HG03039 (cell line): Measurements from ENCODE around the gene BTK.

Source experiments
- ATAC-seq: cut with Tn5 transposase; IDR thresholded peaks from one replicate; pipeline ENCODE4 v1.9.1; 2021; ENCODE audit warnings: mild to moderate bottlenecking, moderate library complexity; ENCODE audit not compliant: unreplicated experiment

Gene BTK

DNA sequence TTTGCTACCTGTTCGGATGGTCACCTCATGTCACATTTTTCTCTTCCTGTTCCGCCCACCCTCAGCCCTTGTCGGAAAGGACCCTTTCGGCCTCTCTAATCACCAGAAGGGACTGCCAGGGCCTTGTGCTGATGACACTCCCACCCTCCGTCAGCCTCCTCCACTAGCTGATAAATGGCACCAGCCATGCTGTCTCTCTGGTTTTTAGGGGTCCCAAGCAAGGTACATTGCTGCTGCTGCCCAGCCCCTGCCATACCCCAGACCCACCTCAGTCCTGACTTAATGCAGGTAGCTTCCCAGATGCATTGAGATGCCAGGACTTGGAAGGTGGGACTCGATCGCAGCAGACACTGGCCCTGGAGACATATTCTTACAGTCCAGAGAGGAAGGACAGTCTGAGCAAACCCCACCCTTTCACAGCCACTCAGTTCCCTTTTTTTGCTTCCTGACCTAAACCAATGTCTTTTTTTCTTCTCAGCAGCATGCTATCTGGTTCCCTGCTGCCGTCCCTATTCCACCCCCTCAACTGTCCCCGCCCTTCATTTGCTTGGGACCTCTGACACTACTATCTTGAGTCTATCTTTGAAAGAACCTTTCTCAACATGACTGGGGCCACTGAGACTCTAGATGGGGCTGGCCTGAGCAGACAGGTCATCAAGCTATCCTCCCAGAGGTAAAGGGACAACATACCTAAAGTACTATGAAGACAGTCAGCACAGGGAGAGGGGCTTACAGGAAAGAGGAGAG lies at the start of gene BTK:
TSS of gene BTK (minus strand) at position 397 of the 747 bp plus-strand sequence. CDS start 10,907 bp downstream, outside the sequence.
- ATAC-seq: peak; percentile 60

DNA sequence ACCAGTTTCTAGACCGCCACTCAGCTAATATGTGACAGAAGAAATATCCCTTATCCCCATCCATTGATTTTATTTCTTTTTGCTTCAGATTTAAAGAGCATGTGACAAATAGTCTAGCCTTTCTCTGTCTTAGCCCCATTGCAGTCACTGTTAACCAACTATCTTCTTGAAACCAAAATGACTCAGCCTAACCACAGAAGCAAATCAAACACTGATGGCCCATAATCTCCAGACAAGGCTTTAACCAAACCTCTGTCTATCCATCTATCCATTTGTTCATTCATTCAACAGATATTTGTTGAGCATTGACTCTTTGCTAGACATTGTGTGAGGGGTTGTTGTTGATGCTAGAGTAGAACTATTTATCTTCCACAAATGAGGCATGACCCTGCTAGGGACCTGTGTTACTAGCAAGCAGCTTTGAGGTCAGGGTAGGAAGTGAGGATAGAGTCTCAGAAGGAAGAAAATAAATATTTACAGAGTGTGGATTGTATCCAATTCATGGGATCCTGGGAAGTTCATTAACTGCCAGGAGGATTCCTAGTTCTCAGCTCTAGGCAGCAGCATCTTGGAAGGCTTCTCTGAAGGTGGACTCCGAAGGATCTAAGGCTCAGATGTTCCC lies 44.6 kb upstream of the BTK start:
- ATAC-seq: peak; percentile 94

DNA sequence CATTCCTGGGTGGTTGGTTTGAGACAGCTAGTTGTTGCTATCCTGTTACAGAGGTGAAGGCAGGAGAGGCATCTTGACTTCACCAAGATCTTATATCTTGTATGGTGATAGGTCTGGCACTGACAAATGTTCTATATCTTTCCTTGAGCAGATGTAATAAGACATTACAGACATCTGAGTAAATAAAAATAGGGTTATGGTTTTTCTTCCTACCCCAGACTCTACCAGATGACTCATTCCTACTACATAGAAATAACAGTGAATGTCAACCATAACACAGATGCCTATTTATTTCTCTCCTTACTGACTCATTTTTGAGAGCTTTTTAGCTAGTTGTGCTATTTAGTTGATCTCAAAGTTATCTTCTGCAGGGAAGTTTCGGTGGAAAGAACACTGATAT lies 43.9 kb upstream of the BTK start:
- ATAC-seq: peak; percentile 64

DNA sequence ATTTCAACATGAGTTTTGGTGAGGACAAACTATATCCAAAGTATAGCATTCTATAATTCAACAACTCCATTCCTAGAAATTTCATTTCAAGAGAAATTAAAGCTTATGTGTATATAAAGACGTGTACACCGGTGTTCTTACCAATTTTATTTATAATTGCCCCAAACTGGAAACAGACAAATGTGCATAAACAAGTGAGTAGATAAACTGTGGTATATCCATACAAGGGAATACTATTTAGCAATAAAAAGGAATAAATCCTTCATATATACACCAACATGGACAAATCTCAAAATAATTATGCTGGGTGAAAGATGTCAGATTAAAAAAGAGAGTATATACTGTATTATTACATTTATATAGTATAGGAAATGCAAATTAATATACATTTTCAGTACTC lies 42.0 kb upstream of the BTK start:
- ATAC-seq: no peak

DNA sequence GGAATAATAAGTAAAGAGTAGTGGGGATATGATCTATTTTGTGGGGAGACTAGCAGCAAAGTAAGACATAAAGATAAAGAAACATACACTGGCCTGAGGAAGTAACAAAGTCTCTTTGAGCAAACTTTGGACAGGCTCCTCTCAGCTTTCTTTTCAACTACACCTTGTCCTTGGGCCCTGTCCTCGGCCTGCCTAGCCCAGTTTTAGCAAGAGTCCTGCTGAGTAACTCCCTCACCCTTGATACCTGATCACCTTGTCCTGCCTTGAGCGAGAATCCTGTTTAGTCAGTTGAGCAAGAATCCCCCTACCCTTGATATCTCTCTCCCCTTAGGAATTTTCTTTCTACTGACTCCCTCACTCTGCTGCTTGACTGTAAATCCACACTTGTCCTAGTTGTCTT lies 33.5 kb upstream of the BTK start:
- no peak for ATAC-seq

DNA sequence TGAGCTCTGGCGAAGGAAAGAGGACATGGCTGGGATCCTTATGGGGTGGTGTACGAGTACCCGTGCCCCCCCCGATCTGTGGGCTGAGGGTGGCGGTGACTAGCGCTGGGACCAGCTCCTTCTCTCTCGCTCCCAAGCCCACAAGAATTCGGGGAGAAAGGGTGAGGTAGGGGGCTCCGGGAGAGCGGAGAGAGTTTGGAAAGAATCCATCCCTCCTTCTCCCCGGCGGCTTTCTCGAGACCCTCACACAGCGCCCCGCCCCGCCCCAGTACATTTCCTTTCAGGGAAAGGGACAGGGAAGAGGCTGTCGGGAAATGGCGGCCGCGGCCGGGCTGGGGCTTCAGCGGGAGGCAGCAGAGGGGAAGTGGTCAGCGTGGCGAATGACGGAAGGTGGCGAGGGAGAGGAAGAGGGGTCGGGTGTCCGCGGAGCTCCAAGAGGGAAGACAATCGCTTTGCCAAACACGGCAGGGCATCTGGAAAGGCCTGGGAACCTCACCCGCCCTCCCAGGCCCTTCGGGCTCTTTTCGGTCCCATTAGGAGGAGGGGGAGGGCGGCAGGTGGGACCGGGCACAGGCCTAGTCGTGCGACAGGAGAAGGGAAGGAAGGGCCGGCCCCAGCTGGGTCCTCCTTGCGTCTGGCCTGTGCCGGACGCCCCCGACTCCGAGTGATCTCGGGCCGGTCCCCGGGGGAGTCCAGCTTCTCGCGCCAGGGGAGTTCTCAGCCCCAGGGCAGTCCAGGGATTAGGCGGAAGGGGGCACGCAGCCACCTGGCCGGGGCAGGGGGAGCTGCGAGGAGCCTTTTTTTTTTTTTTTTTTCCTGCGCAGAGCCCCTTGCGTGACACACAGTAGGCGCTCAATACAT lies 32.2 kb upstream of the BTK start:
- peak; percentile 44 for ATAC-seq

DNA sequence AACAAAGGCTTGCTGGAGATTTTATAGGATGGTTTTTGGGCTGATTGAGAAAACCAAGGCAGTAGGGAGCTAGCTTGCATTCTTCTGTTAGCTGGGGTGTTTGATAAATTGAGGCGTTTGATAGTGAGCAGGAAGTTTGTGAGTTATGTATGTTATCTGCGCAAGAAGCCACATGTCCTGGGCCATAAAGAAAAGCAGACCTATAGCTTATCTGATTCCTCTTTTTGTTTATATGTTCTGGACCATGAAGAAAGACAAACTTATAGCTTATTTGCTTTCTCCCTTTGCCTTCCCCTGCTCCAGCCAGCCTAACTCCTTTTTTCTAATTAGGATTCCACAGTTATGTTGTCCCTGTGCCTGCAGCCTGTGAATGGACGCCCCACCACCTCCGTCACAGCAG lies 31.2 kb upstream of the BTK start:
- no peak for ATAC-seq

DNA sequence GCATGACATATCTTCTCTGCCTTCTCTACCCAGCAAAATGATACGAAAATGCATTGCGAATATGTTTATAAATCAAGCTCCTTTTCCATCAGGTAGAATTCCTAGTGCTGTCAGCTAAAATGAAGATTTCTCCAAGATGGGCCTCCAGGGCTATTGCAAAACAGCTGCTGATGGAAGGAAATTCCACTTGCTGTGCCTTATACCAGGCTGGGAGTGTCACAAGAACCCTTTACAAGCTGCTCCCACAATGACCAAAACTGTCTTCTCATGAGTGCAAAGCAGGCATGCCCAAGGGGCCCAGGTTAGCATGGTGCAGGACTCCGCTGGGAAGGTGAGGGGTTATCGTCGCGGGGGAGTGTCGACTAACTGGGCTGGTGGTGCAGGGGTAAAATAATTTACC lies 30.7 kb upstream of the BTK start:
- ATAC-seq: no peak

DNA sequence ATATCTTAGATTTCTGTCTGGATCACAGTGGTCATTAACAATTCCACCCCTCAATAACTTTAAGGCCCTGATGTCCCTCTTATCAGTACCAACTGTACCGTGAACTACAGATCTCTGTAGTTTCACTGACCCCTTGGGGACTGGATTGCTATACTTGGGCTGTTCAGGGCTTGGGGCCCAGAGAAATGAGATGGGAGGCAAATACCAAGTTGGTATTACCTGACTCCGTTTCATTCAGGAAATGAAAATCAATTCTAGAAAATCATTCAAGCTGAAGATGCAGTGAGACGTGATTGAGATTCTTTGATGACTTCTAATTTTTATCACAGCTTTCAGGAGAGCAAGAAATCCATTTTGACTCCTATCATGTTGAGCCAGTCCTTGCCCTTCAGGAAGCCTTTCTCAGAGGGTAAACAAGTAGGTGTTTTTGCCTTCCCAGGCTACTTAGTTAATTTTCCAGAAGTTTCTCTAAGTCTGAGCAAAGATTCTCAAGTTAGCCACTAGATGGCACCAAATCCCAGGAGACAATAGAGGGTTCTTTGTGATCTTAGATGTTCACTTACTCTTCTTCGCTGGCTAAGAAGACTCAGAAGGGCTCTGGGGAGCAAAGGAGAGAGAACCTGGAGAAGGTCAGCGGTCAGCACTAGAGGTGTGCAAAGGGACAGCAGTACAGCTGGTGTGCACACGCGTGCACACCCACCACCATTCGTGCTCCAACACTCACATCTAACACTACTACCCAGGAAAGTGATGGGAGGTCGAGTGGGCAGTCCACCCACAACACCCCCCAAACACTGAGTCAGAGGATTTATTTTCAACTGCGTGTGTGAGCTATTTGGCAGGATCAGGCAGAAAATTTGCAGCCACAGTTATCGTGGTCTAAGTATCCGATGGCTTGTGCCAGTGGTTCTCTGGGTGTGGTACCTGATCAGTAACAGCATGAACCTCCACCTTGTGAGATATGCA lies 29.5 kb upstream of the BTK start:
- no peak for ATAC-seq

DNA sequence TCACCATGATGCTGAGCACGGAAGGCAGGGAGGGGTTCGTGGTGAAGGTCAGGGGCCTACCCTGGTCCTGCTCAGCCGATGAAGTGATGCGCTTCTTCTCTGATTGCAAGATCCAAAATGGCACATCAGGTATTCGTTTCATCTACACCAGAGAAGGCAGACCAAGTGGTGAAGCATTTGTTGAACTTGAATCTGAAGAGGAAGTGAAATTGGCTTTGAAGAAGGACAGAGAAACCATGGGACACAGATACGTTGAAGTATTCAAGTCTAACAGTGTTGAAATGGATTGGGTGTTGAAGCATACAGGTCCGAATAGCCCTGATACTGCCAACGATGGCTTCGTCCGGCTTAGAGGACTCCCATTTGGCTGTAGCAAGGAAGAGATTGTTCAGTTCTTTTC lies 26.0 kb upstream of the BTK start:
- no peak for ATAC-seq

DNA sequence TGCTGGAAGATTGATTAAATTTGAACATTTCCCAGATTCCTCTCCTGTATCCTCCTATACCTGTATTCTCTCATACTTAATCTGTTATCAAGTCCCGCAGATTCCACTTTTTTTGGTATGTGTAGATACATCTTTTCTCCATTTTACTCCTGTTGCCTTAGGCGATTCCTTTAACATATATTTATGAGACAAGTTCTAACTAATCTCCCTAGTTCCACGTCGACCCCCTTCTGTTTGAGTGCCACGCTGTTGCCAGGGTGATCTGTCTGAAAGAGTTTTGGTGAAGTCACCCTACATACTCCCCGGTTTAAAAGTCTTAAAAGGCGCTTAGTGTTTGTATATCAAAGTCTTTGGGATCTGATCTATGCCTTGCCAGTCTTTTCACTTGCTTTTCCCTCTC lies 24.5 kb upstream of the BTK start:
- no peak for ATAC-seq

DNA sequence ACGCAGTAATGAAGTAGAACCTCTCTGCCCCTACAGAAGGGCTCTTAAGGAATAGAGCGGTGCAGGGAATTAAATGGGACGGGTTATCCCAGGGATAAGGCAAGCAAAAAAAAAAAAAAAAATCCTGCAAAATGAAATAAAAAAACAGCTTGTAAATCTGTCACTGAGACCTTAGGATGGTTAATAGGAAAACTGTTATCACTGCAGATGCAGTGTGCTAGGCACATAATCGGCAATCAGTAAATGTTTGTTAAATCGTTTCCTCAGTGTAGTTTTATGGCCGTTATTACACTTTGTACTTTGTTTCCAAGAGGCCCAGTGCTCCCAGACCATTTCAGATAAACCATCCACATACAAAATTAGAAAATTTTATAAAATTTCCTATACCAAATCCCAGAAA lies 23.1 kb upstream of the BTK start:
- no peak for ATAC-seq

DNA sequence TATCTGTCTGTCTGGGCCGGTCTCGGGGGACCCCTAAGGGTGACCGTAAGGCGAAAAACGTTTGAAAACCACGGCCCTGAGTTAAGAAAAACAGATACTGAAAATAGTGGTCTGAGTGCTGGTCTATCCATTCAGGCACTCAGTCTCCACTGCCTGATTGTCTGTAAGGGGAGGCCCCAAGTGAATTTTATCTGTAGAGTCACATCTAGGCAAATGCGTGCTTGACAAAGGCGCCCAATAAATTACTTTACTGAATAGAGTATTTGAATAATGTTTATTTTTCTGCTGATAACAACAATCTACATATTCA lies 22.5 kb upstream of the BTK start:
- ATAC-seq: peak; percentile 27

DNA sequence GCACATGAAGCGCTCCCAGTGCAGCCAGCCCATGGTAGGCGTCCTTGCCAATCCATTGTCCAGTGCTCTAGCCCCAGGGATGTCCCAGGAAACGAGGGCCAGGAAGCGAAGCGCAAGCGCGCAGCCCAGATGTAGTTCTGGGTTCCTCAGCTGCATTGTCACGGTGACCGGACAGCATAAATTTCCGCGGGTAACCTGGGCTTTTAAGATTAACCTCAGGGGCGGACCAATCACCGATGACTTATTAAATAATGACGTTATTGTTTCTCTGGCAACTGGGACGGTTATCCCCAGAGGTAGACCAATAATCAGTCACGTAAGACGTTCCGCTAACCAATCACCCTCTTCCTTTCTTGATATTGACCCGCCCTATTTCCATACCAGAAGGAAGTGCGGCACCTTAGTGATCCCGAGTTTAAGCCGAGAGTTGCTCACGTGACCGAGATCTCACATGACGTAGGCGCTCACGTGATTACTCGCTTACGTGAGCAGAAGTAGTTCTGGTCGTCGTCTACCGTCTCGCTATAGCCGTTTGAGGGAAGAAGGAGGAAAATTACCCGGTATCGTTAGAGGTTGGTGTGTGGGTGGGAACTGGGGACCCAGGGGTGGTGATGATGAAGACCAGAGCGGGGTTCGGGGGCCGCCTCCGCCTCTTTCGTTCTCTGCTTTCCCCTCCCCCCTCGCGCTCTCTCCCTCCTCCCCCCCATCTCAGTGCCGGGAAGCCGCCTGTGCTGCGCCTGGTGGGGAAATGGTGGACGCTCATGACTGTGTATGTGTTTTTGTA lies 21.9 kb upstream of the BTK start, which contains the start of the genes GLA and HNRNPH2:
TSS of gene GLA (minus strand) at position 178 of the 784 bp plus-strand sequence. CDS start at position 156, 22 bp downstream.
TSS of gene HNRNPH2 (plus strand) at position 475 of the 784 bp plus-strand sequence. CDS start 3,767 bp downstream, outside the sequence.
- ATAC-seq: peak; percentile 92

DNA sequence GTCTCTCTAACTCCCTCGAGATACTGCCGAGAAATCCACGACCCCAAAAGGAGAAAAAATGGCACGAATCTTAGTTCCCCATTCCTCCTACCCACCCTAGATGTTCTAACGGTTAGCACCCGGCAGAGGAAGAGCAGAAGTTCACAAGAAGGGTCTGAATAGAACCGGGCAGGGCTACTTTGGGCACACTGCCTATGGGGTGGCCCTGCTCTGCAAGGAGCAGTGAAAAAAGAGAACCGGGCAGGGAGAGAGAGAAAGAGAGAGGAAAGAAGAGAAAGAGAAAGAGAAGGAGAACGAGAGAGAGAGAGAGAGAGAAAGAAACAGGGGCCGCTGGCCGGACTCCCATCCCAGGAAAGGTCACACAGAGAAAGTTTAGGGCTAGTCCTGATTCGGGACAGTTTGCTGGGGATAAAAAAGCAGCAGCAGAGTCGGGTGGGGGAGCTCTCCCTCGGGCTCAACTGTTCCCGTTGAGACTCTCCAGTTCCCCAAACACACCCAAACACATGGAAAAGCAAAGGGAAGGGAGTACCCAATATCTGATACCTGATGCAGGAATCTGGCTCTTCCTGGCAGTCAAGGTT lies 21.3 kb upstream of the BTK start:
- no peak for ATAC-seq

DNA sequence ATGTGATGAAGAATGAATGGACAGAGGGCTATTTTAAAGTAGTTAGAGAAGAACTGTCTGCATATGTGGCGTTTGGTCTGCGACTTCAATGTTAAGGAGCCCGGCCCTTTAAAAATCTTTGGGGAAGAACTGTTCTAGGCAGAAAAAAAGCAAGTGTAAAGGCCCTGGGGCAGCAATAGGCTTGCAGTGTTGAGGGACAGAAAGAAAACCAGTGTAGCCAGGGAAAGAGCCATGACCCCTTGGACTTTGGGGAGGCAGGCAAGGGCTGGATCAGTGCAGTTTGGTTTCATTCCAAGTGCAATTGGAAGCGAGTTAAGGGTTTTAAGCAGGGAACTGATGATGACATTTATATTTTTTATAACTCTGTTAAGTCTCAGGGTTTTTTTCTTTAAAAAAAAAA lies 13.8 kb upstream of the BTK start:
- ATAC-seq: no peak

DNA sequence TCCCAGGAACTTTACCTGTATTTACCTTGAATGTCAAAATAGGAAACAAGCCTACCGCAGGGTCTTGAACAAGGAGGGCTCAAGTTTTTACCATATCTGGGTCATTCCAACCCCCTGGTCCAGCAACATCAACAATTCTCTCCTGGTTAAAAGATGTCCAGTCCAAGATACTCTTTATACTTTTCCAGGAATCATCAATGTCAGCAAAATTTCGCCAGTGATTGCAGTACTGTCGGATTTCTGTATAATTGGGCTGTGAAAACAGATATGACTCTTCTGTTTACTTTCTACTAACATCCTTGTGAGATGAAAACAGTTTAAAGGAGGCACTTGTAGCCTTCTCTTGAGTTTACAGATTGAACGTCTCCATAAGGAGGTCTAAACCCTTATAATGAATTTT lies 12.7 kb upstream of the BTK start:
- ATAC-seq: no peak

DNA sequence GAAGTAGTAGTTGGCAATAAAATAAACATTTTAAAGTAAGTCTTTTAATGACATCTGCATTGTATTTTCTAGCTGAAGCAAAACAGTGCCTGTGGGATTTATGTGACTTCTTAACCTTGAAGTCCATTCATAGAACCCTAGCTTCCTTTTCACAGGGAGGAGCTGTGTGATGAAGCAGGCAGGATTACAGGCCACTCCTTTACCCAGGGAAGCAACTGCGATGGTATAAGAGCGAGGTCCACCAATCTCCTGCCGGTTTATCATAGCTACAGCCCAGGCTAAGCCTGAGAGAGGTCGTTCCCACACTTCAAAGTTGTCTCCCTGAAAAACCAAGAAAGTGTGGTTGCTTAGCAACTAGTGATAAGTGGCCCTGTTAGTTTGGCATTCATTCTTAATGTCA lies 11.8 kb upstream of the BTK start:
- no peak for ATAC-seq

DNA sequence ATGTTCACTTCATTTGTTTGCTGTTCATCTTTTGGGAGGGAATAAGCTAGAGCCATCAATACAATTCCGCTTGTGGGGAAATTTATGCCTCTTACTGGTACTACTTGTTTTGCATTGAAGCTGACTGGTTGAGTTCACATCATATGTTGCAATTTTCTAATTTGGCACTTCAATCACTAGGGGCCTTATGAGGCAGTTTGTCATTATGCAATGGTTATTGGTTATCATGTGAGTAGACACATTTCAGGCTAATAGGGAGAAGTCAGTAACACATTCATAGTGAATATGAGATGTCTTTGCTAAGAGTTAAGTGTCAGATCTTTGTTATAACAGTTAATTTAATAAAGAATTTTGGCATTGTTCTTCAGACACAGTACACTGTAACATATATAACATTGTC lies 9.8 kb upstream of the BTK start:
- no peak for ATAC-seq
